Skin of body (tissue), 2 donors: Measurements from ENCODE around the gene PKP4. TPM values are rescaled to one million over a fixed set of nuclear protein-coding genes. Genes with fewer than 3 reads are reported as not detected.

ENCODE experiments used
- DNase-seq: peaks from one replicate; lab custom pipeline; 2025; lab: John Stamatoyannopoulos, UW
- total RNA-seq: library from RNA; depleted of rRNA; stranded (reverse); fragments of >200 nt; gene quantifications from one replicate; pipeline ENCODE4 v1.2.3, GENCODE V29; 2014

PKP4 gene
- total RNA-seq, 1 donor from 2014 or later: 56.4 TPM

GRCh38 chr2:158645299-158645698 lies 188.5 kb downstream of the PKP4 start:
- no peak for DNase-seq

DNA sequence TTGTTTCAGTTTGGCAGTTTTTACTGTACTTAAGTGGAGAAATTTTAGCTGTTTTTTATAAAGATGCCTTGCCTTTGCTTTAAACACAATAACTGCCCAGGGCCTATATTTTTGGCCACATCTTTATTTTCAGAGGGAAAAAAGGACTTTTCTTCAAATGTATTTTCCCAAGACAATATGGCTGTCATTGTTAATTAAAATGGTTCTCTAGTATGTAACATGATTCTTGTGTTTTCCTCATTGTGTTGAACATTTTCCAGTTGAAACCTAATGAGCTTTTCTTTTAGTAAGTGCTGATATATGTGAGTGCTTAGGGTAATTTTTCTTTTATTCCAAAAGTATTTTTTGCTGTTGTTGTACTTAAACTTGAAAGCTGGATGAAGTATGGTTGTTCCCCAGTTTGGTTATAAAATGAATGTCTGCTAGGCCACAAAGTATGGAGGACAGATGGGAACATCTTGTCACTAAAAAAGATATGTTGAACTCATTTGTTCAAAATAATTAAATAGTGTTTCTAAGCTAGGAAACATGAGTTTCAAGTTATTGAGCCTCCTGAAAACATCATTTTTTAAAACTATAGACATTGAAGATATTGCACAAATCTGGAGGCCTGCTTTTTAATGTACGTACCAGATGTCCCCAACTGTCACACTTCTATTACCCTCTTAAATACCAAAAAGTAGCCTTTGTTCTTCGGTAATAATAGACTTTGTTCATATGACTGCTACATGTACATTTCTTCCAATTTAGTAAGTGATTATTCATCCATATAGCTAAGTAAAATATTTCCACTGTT lies 190.9 kb downstream of the PKP4 start:
- DNase-seq: peak; percentile 70

GRCh38 chr2:158649846-158650245 lies 193.1 kb downstream of the PKP4 start:
- DNase-seq: no peak

GRCh38 chr2:158650646-158651357 lies 194.1 kb downstream of the PKP4 start:
- DNase-seq: no peak

GRCh38 chr2:158651358-158652057 lies 194.8 kb downstream of the PKP4 start:
- no peak for DNase-seq

DNA sequence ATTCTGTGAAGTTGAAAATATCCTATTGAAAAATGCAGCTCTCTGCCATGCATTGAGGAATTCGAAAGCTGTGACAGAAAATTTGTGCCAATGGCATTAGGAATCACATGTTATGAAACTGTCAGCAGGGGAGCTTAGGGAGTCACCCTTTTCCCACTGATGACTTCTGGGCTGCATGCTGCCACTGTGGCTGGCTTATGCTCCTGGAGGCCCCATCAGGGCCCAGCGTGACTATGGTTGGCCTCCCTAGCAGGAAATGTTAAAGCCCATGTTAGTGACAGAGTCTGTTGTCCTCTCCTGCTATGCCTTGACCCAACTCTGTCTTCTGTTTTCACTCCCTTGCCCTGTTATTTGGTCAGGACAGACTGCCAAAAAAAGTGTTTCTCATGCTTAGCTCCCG lies 198.9 kb downstream of the PKP4 start:
- no peak for DNase-seq

DNA sequence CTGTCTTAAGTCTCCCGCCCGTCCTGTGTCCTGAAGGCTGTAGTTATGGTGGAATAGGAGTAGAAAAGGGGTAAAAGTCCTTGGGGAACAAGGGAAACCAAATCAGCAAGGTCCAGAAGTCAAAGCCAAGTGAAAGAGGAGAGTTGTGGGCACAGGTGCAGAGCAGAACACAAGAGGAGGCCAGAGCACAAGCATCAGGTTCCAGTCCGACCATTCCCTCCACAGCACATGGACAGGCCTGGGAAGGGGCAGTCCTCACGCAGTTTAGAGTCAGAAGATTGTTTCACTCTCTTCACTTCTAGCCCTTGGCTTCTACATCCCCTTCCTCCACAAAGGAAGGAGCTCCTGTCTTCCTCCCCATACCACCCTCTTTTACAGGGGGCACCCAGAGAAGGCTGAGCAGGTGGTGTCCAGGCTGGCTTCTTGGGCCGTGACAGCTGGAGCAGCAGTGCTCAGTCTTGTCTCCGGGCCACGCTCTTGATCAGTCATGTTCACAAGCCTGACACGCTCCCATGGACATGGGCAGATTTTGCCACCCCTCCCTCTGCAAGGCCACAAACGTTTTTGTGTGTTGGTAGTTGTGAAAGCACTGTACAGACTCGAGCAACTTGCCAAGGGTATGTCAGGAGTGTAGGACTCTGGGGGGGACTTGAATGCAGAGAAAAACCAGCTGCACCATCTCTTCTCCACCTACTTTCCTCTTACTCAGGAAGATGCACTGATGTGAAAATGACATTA lies 199.9 kb downstream of the PKP4 start:
- no peak for DNase-seq

- no peak for DNase-seq
These were observed 201.6 kb downstream of the PKP4 start for GRCh38 chr2:158658396-158658795.

- DNase-seq: no peak
These were observed 202.7 kb downstream of the PKP4 start for GRCh38 chr2:158659483-158659882.

DNA sequence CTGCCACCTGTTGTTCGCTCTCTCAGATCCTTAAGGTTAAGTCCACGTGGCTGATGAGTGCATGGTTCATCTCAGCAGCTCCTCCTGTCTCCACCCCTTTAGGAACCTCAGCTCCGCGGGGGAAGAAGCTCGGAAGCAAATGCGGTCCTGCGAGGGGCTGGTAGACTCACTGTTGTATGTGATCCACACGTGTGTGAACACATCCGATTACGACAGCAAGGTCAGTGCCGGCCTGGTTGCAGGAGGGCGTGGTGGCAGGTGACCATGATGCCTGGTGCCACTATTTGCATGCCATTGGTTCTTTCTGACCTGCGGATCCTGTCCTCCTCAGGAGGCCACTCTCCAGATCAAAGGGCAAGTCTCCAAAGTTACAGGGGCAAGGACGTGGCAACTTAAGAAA lies 204.5 kb downstream of the PKP4 start:
- DNase-seq: no peak

GRCh38 chr2:158662421-158662820 lies 205.7 kb downstream of the PKP4 start:
- no peak for DNase-seq

- no peak for DNase-seq
These were observed 207.0 kb downstream of the PKP4 start for GRCh38 chr2:158663796-158664195.

- DNase-seq: peak; percentile 28
These were observed 208.2 kb downstream of the PKP4 start for GRCh38 chr2:158664987-158665386.

- no peak for DNase-seq
These were observed 209.0 kb downstream of the PKP4 start for GRCh38 chr2:158665536-158666302.

DNA sequence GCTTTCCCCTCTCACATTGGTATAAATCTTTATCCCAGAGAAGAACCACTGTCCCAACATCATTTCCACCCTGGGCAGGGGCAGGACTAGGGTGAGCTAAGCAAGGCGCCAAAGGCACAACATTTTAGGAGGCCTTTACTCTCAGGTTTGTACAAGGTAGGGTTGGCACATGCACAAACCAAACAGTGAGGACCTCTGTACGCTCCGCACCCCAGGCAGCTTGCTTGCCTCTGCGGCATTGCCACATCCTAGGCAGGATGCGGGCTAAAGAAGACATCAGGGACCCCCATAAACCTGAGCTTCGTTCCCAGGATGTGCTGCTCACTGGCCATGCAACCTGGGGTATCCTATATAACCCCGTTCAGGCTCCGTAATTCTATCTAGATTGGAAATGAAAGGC lies 210.2 kb downstream of the PKP4 start:
- DNase-seq: no peak

DNA sequence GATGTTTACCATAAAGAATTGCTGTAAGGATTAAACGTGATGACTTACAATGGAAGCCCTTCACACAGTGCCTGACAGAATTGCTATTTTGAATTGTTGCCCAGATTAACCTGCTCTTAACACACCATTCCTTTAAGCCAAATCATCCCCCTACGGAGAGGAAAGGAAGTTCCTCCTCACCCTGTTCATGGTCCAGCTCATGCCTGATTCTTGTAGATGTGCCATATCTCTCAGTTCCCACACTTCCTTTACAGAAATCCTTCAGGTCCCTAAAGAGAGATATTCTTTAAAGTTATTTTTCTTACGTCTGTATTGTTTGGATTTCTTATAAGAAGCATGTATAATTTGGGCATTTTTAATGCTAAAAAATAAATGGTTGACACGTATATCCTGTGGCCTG lies 210.8 kb downstream of the PKP4 start:
- DNase-seq: peak; percentile 75

- DNase-seq: peak; percentile 84
These were observed 211.4 kb downstream of the PKP4 start for GRCh38 chr2:158668001-158668765.

GRCh38 chr2:158670292-158670691 lies 213.5 kb downstream of the PKP4 start:
- no peak for DNase-seq

DNA sequence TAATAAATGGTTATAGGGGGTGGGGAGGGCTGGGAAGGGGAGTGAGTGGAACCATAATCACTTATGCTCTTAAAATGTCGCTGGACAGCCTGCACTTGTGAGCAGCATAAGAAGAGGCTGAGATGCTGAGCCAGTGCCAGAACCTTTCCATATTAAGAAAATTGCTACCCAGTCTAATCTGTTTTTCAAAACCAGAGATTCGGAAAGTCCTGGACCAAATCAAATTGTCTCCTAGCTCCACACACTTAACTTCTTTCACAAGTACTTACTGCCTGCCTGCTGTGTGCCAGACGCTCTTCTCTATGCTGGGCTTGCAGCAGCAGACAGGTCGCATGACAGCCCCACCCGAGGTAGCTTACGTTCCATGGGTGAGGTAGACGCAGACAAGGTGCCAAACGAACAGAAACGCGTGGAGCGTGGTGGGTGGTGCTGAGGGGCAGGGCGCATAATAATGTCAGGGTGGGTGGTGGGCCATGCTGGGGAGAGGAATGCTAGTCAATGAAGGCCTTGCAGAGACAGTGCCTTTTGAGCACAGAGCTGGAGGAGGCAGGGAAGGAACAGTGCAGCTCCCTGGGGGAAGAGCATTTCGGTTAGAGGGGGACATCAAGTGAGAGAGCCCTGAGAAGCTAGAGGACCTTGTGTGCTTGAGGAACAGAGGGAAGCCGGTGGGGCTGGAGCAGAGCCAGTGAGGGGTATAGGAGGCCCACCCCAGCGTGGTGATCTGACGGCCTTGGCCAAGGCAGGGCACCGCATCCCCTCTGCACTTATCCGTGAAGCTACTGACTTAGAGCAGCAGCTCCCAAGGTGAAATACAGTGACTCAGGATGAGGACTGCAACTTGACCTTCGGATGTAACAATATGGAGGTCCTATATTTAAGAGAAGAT lies 214.9 kb downstream of the PKP4 start:
- no peak for DNase-seq
